ENCODE measurements around the gene OR8B4. TPM values are rescaled to one million over a fixed set of nuclear protein-coding genes. Genes with fewer than 3 reads are reported as not detected.
"Not testable (repeated sequence)": the region's sequence is repeated elsewhere in the genome, so short reads cannot be mapped to it uniquely, and the experiment has no call there.

OR8B4 gene
- total RNA-seq, 1 donor from 2014 or later, result not detected

GRCh38 chr11:124415356-124415923, 9.2 kb downstream of the OR8B4 start:
- no peak overlapping the region for H3K4me3 Mint-ChIP-seq (ENCODE audit: low read depth)
- no peak for DNase-seq (ENCODE audit: low spot score, unreplicated experiment)
- TF ChIP-seq CTCF (IDR thresholded peaks at IDR 0.05; ENCODE audit: unreplicated experiment), result peak; percentile 67
- no peaks in the 10 kb centered on the region for H3K36me3 Mint-ChIP-seq (ENCODE audit: insufficient read depth)
- peaks cover 22% of the 10 kb centered on the region for H3K27me3 Mint-ChIP-seq
- no peaks in the 10 kb centered on the region for H3K9me3 Mint-ChIP-seq (ENCODE audit: low read depth)
- no peak overlapping the region for H3K27ac Mint-ChIP-seq
- no peaks in the 10 kb centered on the region for H3K4me1 Mint-ChIP-seq (ENCODE audit: low read depth)

GRCh38 chr11:124409906-124410305, 14.8 kb downstream of the OR8B4 start:
- Mint-ChIP-seq H3K36me3 (ENCODE audit: insufficient read depth) (no peaks in the 10 kb centered on the region), H3K4me1 (ENCODE audit: low read depth) (no peaks in the 10 kb centered on the region), H3K4me3 (ENCODE audit: low read depth) (no peak overlapping the region), H3K9me3 (ENCODE audit: low read depth) (no peaks in the 10 kb centered on the region), H3K27ac (no peak overlapping the region), H3K27me3 (peaks cover 21% of the 10 kb centered on the region)
- DNase-seq (ENCODE audit: low spot score, unreplicated experiment), result no peak
- no peak for TF ChIP-seq CTCF (IDR thresholded peaks at IDR 0.05; ENCODE audit: unreplicated experiment)

- DNase-seq (ENCODE audit: low spot score, unreplicated experiment), result no peak
- Mint-ChIP-seq H3K9me3 (ENCODE audit: low read depth) (peaks cover 2% of the 10 kb centered on the region), H3K27ac (no peak overlapping the region), H3K4me3 (ENCODE audit: low read depth) (no peak overlapping the region), H3K36me3 (ENCODE audit: insufficient read depth) (peaks cover 2% of the 10 kb centered on the region), H3K27me3 (peaks cover 13% of the 10 kb centered on the region), H3K4me1 (ENCODE audit: low read depth) (no peaks in the 10 kb centered on the region)
- TF ChIP-seq CTCF (IDR thresholded peaks at IDR 0.05; ENCODE audit: unreplicated experiment), result no peak
Measured at GRCh38 chr11:124405581-124405980, 19.1 kb downstream of the OR8B4 start.

- H3K9me3 Mint-ChIP-seq (ENCODE audit: low read depth); H3K27ac Mint-ChIP-seq; H3K4me3 Mint-ChIP-seq (ENCODE audit: low read depth); H3K27me3 Mint-ChIP-seq; H3K36me3 Mint-ChIP-seq (ENCODE audit: insufficient read depth); DNase-seq (ENCODE audit: low spot score, unreplicated experiment); H3K4me1 Mint-ChIP-seq (ENCODE audit: low read depth): not testable (repeated sequence)
Measured at GRCh38 chr11:124403186-124403585, 21.5 kb downstream of the OR8B4 start.

GRCh38 chr11:124402326-124402922, 22.2 kb downstream of the OR8B4 start:
- H3K4me3 Mint-ChIP-seq (ENCODE audit: low read depth), result no peak overlapping the region
- H3K36me3 Mint-ChIP-seq (ENCODE audit: insufficient read depth), result peaks cover 2% of the 10 kb centered on the region
- H3K9me3 Mint-ChIP-seq (ENCODE audit: low read depth), result peaks cover 2% of the 10 kb centered on the region
- H3K4me1 Mint-ChIP-seq (ENCODE audit: low read depth), result no peaks in the 10 kb centered on the region
- no peak overlapping the region for H3K27ac Mint-ChIP-seq
- DNase-seq (ENCODE audit: low spot score, unreplicated experiment), result peak; percentile 21
- H3K27me3 Mint-ChIP-seq, result no peaks in the 10 kb centered on the region
- peak; percentile 72 for TF ChIP-seq CTCF (IDR thresholded peaks at IDR 0.05; ENCODE audit: unreplicated experiment)

GRCh38 chr11:124398924-124399323, 25.7 kb downstream of the OR8B4 start, which contains the start of gene OR8B3:
Gene OR8B3 (minus strand): TSS chr11:124399024. CDS start chr11:124397351, 1,673 bp downstream.
- peaks cover 2% of the 10 kb centered on the region for H3K9me3 Mint-ChIP-seq (ENCODE audit: low read depth)
- no peak for TF ChIP-seq CTCF (IDR thresholded peaks at IDR 0.05; ENCODE audit: unreplicated experiment)
- no peak for DNase-seq (ENCODE audit: low spot score, unreplicated experiment)
- no peaks in the 10 kb centered on the region for H3K27me3 Mint-ChIP-seq
- H3K27ac Mint-ChIP-seq, result no peak within 1 kb of the TSS
- peaks cover 2% of the 10 kb centered on the region for H3K36me3 Mint-ChIP-seq (ENCODE audit: insufficient read depth)
- H3K4me1 Mint-ChIP-seq (ENCODE audit: low read depth), result no peaks in the 10 kb centered on the region
- H3K4me3 Mint-ChIP-seq (ENCODE audit: low read depth), result no peak within 1 kb of the TSS

GRCh38 chr11:124396847-124397246, 27.8 kb downstream of the OR8B4 start:
- H3K4me1 Mint-ChIP-seq (ENCODE audit: low read depth); H3K36me3 Mint-ChIP-seq (ENCODE audit: insufficient read depth); H3K4me3 Mint-ChIP-seq (ENCODE audit: low read depth); H3K27me3 Mint-ChIP-seq; H3K27ac Mint-ChIP-seq; H3K9me3 Mint-ChIP-seq (ENCODE audit: low read depth); DNase-seq (ENCODE audit: low spot score, unreplicated experiment): not testable (repeated sequence)
